Osteocyte (in vitro differentiated cells): Measurements from ENCODE around the gene IPO4. TPM values are rescaled to one million over a fixed set of nuclear protein-coding genes. Genes with fewer than 3 reads are reported as not detected.
A peak's percentile ranks its signal among the peaks of the same experiment; 100 is the strongest.

Experiments used
- DNase-seq: peaks from one replicate; pipeline ENCODE4 v3.0.0; 2021; ENCODE audit warnings: mixed read lengths; ENCODE audit not compliant: unreplicated experiment; ENCODE audit errors: extremely low spot score
- H3K27ac Mint-ChIP-seq: one replicate; pipeline ENCODE4 v1.8.0; 2021; ENCODE audit warnings: mild to moderate bottlenecking, mixed read lengths; ENCODE audit not compliant: unreplicated experiment
- H3K27me3 Mint-ChIP-seq: one replicate; pipeline ENCODE4 v1.8.0; 2021; ENCODE audit warnings: mixed read lengths; ENCODE audit not compliant: unreplicated experiment
- H3K36me3 Mint-ChIP-seq: one replicate; pipeline ENCODE4 v1.8.0; 2021; ENCODE audit warnings: mixed read lengths; ENCODE audit not compliant: unreplicated experiment
- H3K4me1 Mint-ChIP-seq: one replicate; pipeline ENCODE4 v1.8.0; 2021; ENCODE audit warnings: mixed read lengths; ENCODE audit not compliant: unreplicated experiment
- H3K4me3 Mint-ChIP-seq: one replicate; pipeline ENCODE4 v1.8.0; 2021; ENCODE audit warnings: mild to moderate bottlenecking, moderate library complexity, mixed read lengths; ENCODE audit not compliant: unreplicated experiment
- H3K9me3 Mint-ChIP-seq: one replicate; pipeline ENCODE4 v1.8.0; 2021; ENCODE audit warnings: mixed read lengths; ENCODE audit not compliant: unreplicated experiment
- CTCF ChIP-seq: fragments of 200-600 bp; sonication (generic); IDR thresholded peaks from 2 replicates; pipeline ENCODE4 v1.5.0; 2021; ENCODE audit warnings: antibody characterized with exemption, mild to moderate bottlenecking, moderate library complexity
- total RNA-seq: library from RNA; stranded (reverse); gene quantifications from 2 replicates; pipeline ENCODE4 v1.2.1, GENCODE V29; 2021

IPO4 gene
- total RNA-seq, 1 donor from 2014 or later: 36.5 TPM

GRCh38 chr14:24155100-24155499 lies 33.5 kb downstream of the IPO4 start:
- Mint-ChIP-seq H3K9me3 (no peaks in the 10 kb centered on the region), H3K4me3 (no peak overlapping the region), H3K27ac (no peak overlapping the region), H3K36me3 (peaks cover 35% of the 10 kb centered on the region), H3K4me1 (no peaks in the 10 kb centered on the region), H3K27me3 (no peaks in the 10 kb centered on the region)
- DNase-seq: no peak
- no peak for TF ChIP-seq CTCF

- no peaks in the 10 kb centered on the region for H3K27me3 Mint-ChIP-seq
- no peak overlapping the region for H3K27ac Mint-ChIP-seq
- H3K4me1 Mint-ChIP-seq: peaks cover 13% of the 10 kb centered on the region
Measured at GRCh38 chr14:24151404-24152080, 37.1 kb downstream of the IPO4 start.

GRCh38 chr14:24150993-24151392 lies 37.6 kb downstream of the IPO4 start:
- H3K27ac Mint-ChIP-seq: no peak overlapping the region
- H3K27me3 Mint-ChIP-seq: no peaks in the 10 kb centered on the region
- no peak for TF ChIP-seq CTCF
- no peak overlapping the region for H3K4me3 Mint-ChIP-seq
- DNase-seq: no peak
- no peaks in the 10 kb centered on the region for H3K9me3 Mint-ChIP-seq
- peaks cover 31% of the 10 kb centered on the region for H3K36me3 Mint-ChIP-seq
- H3K4me1 Mint-ChIP-seq: peaks cover 17% of the 10 kb centered on the region

More at GRCh38 chr14:24151404-24152080, 37.1 kb downstream of the IPO4 start:
- no peak for DNase-seq
- Mint-ChIP-seq H3K4me3 (no peak overlapping the region), H3K36me3 (peaks cover 31% of the 10 kb centered on the region), H3K9me3 (no peaks in the 10 kb centered on the region)
- TF ChIP-seq CTCF: no peak

- Mint-ChIP-seq H3K36me3 (peaks cover 26% of the 10 kb centered on the region), H3K27ac (no peak overlapping the region), H3K27me3 (no peaks in the 10 kb centered on the region), H3K4me3 (peak overlapping the region; percentile 35), H3K4me1 (peaks cover 21% of the 10 kb centered on the region), H3K9me3 (no peaks in the 10 kb centered on the region)
- DNase-seq: no peak
- TF ChIP-seq CTCF: no peak
Measured at GRCh38 chr14:24150567-24150966, 38.0 kb downstream of the IPO4 start.

- Mint-ChIP-seq H3K27ac (no peak overlapping the region), H3K4me1 (peaks cover 24% of the 10 kb centered on the region), H3K9me3 (no peaks in the 10 kb centered on the region), H3K27me3 (no peaks in the 10 kb centered on the region), H3K36me3 (peaks cover 23% of the 10 kb centered on the region), H3K4me3 (no peak overlapping the region)
- TF ChIP-seq CTCF: no peak
- no peak for DNase-seq
Measured at GRCh38 chr14:24150061-24150460, 38.6 kb downstream of the IPO4 start.
